Panc1 (cell line): ENCODE results near the gene USP8.
"Not testable (repeated sequence)": the region's sequence is repeated elsewhere in the genome, so short reads cannot be mapped to it uniquely, and the experiment has no call there.

Source experiments
- CTCF ChIP-seq: fragments of 450-650 bp; IDR thresholded peaks from 2 replicates; pipeline ENCODE4 v1.5.1; 2017; ENCODE audit warnings: mild to moderate bottlenecking
- REST ChIP-seq, 2 experiments: IDR thresholded peaks; 2 replicates each; pipeline ENCODE4 v1.6.1; 2011 to 2012; ENCODE audit warnings: low read depth in 2 of 2, control low read depth in 1 of 2, low read length in 1 of 2, mild to moderate bottlenecking in 1 of 2, moderate library complexity in 1 of 2; ENCODE audit not compliant: insufficient read depth in 1 of 2
- TCF7L2 ChIP-seq: IDR thresholded peaks from 2 replicates; pipeline ENCODE4 v1.6.1; 2011; ENCODE audit warnings: mild to moderate bottlenecking, low read depth, low read length, inconsistent platforms

- TF ChIP-seq CTCF; REST (IDR thresholded peaks at IDR 0.05; ENCODE audit: insufficient read depth in 1 of 2, low read depth in 2 of 2, low read length in 1 of 2); TCF7L2: not testable (repeated sequence)
Measured at GRCh38 chr15:50391561-50391960, 32.6 kb upstream of the USP8 start.
